Immature natural killer cell (primary cell): ENCODE data around the gene C16orf96. TPM values are rescaled to one million over a fixed set of nuclear protein-coding genes. Genes with fewer than 3 reads are reported as not detected.

ENCODE experiments used
- polyA plus RNA-seq, 3 donors: library from polyadenylated mRNA; unstranded; fragments of 300-500 nt; fragmentation: Illumina TruSeq; gene quantifications; one replicate each; pipeline ENCODE4 v1.2.3, GENCODE V29; 2021

C16orf96 gene
- polyA plus RNA-seq, 3 donors from 2014 or later, result not detected

Other genes starting within 250 kb of the C16orf96 start
- gene GLIS2, start 240.3 kb upstream of the C16orf96 start, polyA plus RNA-seq, result not detected
- 10 to 100 TPM; 32.9 to 61.6 (median 36.3) TPM for gene PAM16, start 205.0 kb upstream of the C16orf96 start, polyA plus RNA-seq
- under 1 TPM in 2 of 3 donors, not detected in 1; 0.07 to 0.20 TPM for gene VASN, start 184.5 kb upstream of the C16orf96 start, polyA plus RNA-seq
- 100 to 1,000 TPM in 1 of 3 donors, 10 to 100 TPM in 2; 37.6 to 112 (median 37.8) TPM for gene CORO7, start 139.7 kb upstream of the C16orf96 start, polyA plus RNA-seq
- gene DNAJA3, start 130.5 kb upstream of the C16orf96 start, polyA plus RNA-seq, result 10 to 100 TPM; 32.7 to 42.4 (median 38.7) TPM
- gene NMRAL1, start 81.7 kb upstream of the C16orf96 start, polyA plus RNA-seq, result 10 to 100 TPM; 46.1 to 65.3 (median 60.7) TPM
- 100 to 1,000 TPM; 130 to 225 (median 196) TPM for gene HMOX2, start 79.9 kb upstream of the C16orf96 start, polyA plus RNA-seq
- 10 to 100 TPM; 26.9 to 51.9 (median 47.8) TPM for gene CDIP1, start 17.6 kb upstream of the C16orf96 start, polyA plus RNA-seq
- 10 to 100 TPM in 1 of 3 donors, 1 to 10 TPM in 2; 2.3 to 11.8 (median 6.5) TPM for gene UBALD1, start 58.5 kb downstream of the C16orf96 start, polyA plus RNA-seq
- gene MGRN1, start 68.5 kb downstream of the C16orf96 start, polyA plus RNA-seq, result 10 to 100 TPM in 1 of 3 donors, 1 to 10 TPM in 2; 2.3 to 13.2 (median 3.5) TPM
- gene NUDT16L1, start 137.2 kb downstream of the C16orf96 start, polyA plus RNA-seq, result 100 to 1,000 TPM in 1 of 3 donors, 10 to 100 TPM in 2; 86.5 to 125 (median 99.6) TPM
- gene ANKS3, start 177.9 kb downstream of the C16orf96 start, polyA plus RNA-seq, result 1 to 10 TPM; 1.4 to 6.4 (median 2.6) TPM
- under 1 TPM in 2 of 3 donors, not detected in 1; 0.15 to 0.22 TPM for gene DNAAF8, start 178.2 kb downstream of the C16orf96 start, polyA plus RNA-seq
- 10 to 100 TPM in 1 of 3 donors, 1 to 10 TPM in 2; 4.4 to 13.1 (median 8.9) TPM for gene ZNF500, start 210.8 kb downstream of the C16orf96 start, polyA plus RNA-seq
- gene SEPTIN12, start 232.0 kb downstream of the C16orf96 start, polyA plus RNA-seq, result not detected
- gene SMIM22, start 239.0 kb downstream of the C16orf96 start, polyA plus RNA-seq, result not detected
- gene ROGDI, start 246.3 kb downstream of the C16orf96 start, polyA plus RNA-seq, result 1 to 10 TPM; 4.8 to 9.3 (median 5.4) TPM